ENCODE data around the gene CALHM4.

- TF ChIP-seq, protein P1, sequence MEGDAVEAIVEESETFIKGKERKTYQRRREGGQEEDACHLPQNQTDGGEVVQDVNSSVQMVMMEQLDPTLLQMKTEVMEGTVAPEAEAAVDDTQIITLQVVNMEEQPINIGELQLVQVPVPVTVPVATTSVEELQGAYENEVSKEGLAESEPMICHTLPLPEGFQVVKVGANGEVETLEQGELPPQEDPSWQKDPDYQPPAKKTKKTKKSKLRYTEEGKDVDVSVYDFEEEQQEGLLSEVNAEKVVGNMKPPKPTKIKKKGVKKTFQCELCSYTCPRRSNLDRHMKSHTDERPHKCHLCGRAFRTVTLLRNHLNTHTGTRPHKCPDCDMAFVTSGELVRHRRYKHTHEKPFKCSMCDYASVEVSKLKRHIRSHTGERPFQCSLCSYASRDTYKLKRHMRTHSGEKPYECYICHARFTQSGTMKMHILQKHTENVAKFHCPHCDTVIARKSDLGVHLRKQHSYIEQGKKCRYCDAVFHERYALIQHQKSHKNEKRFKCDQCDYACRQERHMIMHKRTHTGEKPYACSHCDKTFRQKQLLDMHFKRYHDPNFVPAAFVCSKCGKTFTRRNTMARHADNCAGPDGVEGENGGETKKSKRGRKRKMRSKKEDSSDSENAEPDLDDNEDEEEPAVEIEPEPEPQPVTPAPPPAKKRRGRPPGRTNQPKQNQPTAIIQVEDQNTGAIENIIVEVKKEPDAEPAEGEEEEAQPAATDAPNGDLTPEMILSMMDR (IDR thresholded peaks at IDR 0.05; ENCODE audit: extremely low read depth in 1 of 2, insufficient read depth in 1 of 2, low read depth in 1 of 2, low read length in 2 of 2) = no peak
- TF ChIP-seq POLR2AphosphoS5 (IDR thresholded peaks at IDR 0.05; ENCODE audit: insufficient read depth, low read depth, low read length) = no peak
- TF ChIP-seq EZH2 (IDR thresholded peaks at IDR 0.05; ENCODE audit: borderline replicate concordance, low read depth, low read length, severe bottlenecking) = no peak
These were observed 33.2 kb downstream of the CALHM4 start for GRCh38 chr6:116586738-116587137.

All from endothelial cell of umbilical vein (primary cell).